Measurements from ENCODE around the gene TGFBI. TPM values are rescaled to one million over a fixed set of nuclear protein-coding genes. Genes with fewer than 3 reads are reported as not detected.

Gene TGFBI
- total RNA-seq, 6 donors from 2014 or later = 51.0 to 189 (median 126) TPM

- 48 to 50% methylated on average over 8 of the region's 8 CpGs for WGBS, 2 donors
- Histone ChIP-seq H3K4me3 (no peak overlapping the region), H3K27me3 (no peaks in the 10 kb centered on the region), H3K36me3 (no peaks in the 10 kb centered on the region), H3K9me3 (no peaks in the 10 kb centered on the region), H3K4me1 (peaks cover 0 to 8% (median 0%) of the 10 kb centered on the region in 4 donors), H3K27ac (no peak overlapping the region)
- DNase-seq = no peak
- ATAC-seq (ENCODE audit: low FRiP score in 2 of 2) = no peak
- TF ChIP-seq CTCF (IDR thresholded peaks at IDR 0.05) = no peak
- no peak for TF ChIP-seq POLR2A (IDR thresholded peaks at IDR 0.05)
- no peak for TF ChIP-seq POLR2AphosphoS5 (IDR thresholded peaks at IDR 0.05)
- no peak for TF ChIP-seq EP300 (IDR thresholded peaks at IDR 0.05)
These were observed 75.6 kb downstream of the TGFBI start for GRCh38 chr5:136104306-136104965.

- Histone ChIP-seq H3K9me3 (no peaks in the 10 kb centered on the region), H3K27me3 (no peaks in the 10 kb centered on the region), H3K27ac (no peak overlapping the region), H3K36me3 (no peaks in the 10 kb centered on the region), H3K4me3 (no peak overlapping the region), H3K4me1 (peaks cover 0 to 8% (median 0%) of the 10 kb centered on the region in 4 donors)
- TF ChIP-seq CTCF (IDR thresholded peaks at IDR 0.05) (no peak), POLR2AphosphoS5 (IDR thresholded peaks at IDR 0.05) (no peak), POLR2A (IDR thresholded peaks at IDR 0.05) (no peak), EP300 (IDR thresholded peaks at IDR 0.05) (no peak)
- ATAC-seq (ENCODE audit: low FRiP score in 2 of 2) (no peak), DNase-seq (no peak)
- 87 to 94% methylated on average over 6 of the region's 6 CpGs for WGBS, 2 donors
These were observed 77.7 kb downstream of the TGFBI start for GRCh38 chr5:136106351-136107031.

GRCh38 chr5:136108180-136108611 lies 79.4 kb downstream of the TGFBI start:
- ATAC-seq (ENCODE audit: low FRiP score in 2 of 2) (no peak), DNase-seq (no peak)
- TF ChIP-seq CTCF (IDR thresholded peaks at IDR 0.05) (no peak), EP300 (IDR thresholded peaks at IDR 0.05) (no peak), POLR2A (IDR thresholded peaks at IDR 0.05) (no peak), POLR2AphosphoS5 (IDR thresholded peaks at IDR 0.05) (no peak)
- Histone ChIP-seq H3K4me3 (no peak overlapping the region), H3K36me3 (no peaks in the 10 kb centered on the region), H3K4me1 (peaks cover 0 to 8% (median 0%) of the 10 kb centered on the region in 4 donors), H3K27me3 (no peaks in the 10 kb centered on the region), H3K9me3 (no peaks in the 10 kb centered on the region), H3K27ac (no peak overlapping the region)
- 88 to 100% methylated on average over 2 of the region's 2 CpGs for WGBS, 2 donors

GRCh38 chr5:136108766-136109165 lies 80.0 kb downstream of the TGFBI start:
- Histone ChIP-seq H3K36me3 (no peaks in the 10 kb centered on the region), H3K4me1 (peaks cover 0 to 8% (median 0%) of the 10 kb centered on the region in 4 donors), H3K9me3 (no peaks in the 10 kb centered on the region), H3K27me3 (no peaks in the 10 kb centered on the region), H3K27ac (no peak overlapping the region), H3K4me3 (no peak overlapping the region)
- TF ChIP-seq CTCF (IDR thresholded peaks at IDR 0.05) = no peak
- no peak for TF ChIP-seq POLR2A (IDR thresholded peaks at IDR 0.05)
- TF ChIP-seq POLR2AphosphoS5 (IDR thresholded peaks at IDR 0.05) = no peak
- no peak for TF ChIP-seq EP300 (IDR thresholded peaks at IDR 0.05)
- no peak for DNase-seq
- no peak for ATAC-seq (ENCODE audit: low FRiP score in 2 of 2)
- WGBS, 2 donors = 95 to 96% methylated on average over 1 of the region's 1 CpG

All from upper lobe of left lung (tissue), 6 donors.